Duodenal mucosa (tissue), 2 donors: ENCODE data around the gene BCL2L14.
"Not testable (repeated sequence)": the region's sequence is repeated elsewhere in the genome, so short reads cannot be mapped to it uniquely, and the experiment has no call there.

Experiments used
- H3K27ac ChIP-seq: one replicate; pipeline ENCODE4 v1.7.0; 2013; ENCODE audit warnings: low read depth, low read length
- H3K27me3 ChIP-seq, 2 donors: one replicate each; pipeline ENCODE4 v1.7.0; 2013; ENCODE audit warnings: low read length in 2 of 2, control low read depth in 1 of 2; ENCODE audit not compliant: insufficient read depth in 2 of 2, control insufficient read depth in 1 of 2
- H3K36me3 ChIP-seq, 2 donors: one replicate each; pipeline ENCODE4 v1.7.0; 2013; ENCODE audit warnings: low read length in 2 of 2, control low read depth in 1 of 2; ENCODE audit not compliant: insufficient read depth in 2 of 2, control insufficient read depth in 1 of 2
- H3K4me1 ChIP-seq, 2 donors: one replicate each; pipeline ENCODE4 v1.7.0; 2013; ENCODE audit warnings: low read length in 2 of 2, control low read depth in 1 of 2; ENCODE audit not compliant: insufficient read depth in 2 of 2, control insufficient read depth in 1 of 2
- H3K4me3 ChIP-seq, 2 donors: one replicate each; pipeline ENCODE4 v1.7.0; 2013; ENCODE audit warnings: low read length in 2 of 2, low read depth in 1 of 2
- H3K9ac ChIP-seq, 2 donors: one replicate each; pipeline ENCODE4 v1.7.0; 2013; ENCODE audit warnings: low read length in 2 of 2, low read depth in 1 of 2
- H3K9me3 ChIP-seq, 2 donors: one replicate each; pipeline ENCODE4 v1.7.0; 2013; ENCODE audit warnings: low read length in 2 of 2, control low read depth in 1 of 2; ENCODE audit not compliant: control insufficient read depth in 1 of 2

The BCL2L14 gene

DNA sequence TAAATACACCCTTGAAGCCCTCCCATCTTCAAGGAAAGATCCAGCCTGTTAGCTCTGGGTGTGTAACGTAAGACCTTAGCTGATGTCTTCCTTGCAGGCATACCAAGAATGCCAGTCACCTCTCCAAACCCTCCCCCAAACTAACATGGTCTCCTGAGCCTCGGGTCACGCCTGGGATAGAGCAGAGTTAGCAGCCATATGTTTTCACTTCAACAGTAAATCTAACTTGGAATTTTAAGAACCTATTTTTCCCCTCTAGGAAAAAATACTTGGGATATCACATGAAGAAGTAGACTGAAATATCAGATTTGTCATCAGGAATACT is 27.9 kb downstream of the BCL2L14 start:
- Histone ChIP-seq H3K4me3 (no peak overlapping the region), H3K4me1 (no peaks in the 10 kb centered on the region), H3K27ac (no peak overlapping the region), H3K36me3 (peaks cover 20 to 41% of the 10 kb centered on the region in 2 donors), H3K9me3 (no peaks in the 10 kb centered on the region), H3K9ac (no peak overlapping the region), H3K27me3 (no peaks in the 10 kb centered on the region)

DNA sequence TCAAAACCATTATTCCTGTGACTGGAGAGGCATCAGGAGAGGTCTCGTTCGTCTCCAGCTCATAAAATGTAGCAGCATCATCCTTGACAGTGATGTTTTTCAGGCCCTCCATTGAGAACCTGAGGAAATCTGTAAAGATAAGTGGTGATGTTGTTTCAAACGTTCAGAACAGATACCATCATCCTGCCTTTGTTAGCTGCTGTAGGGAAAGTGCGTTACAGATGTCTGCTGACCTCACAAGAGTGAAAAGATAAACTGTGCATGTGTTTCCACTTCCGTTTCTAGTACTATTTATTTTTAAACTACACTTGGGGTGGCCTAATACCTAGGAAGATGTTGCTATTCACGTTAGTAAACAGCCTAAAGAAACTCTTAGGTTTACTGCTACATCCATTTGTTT is 28.4 kb downstream of the BCL2L14 start:
- Histone ChIP-seq H3K9me3 (peaks cover 0 to 3% of the 10 kb centered on the region in 2 donors), H3K4me1 (no peaks in the 10 kb centered on the region), H3K27me3 (no peaks in the 10 kb centered on the region), H3K36me3 (peaks cover 20 to 40% of the 10 kb centered on the region in 2 donors), H3K4me3 (no peak overlapping the region), H3K27ac (no peak overlapping the region), H3K9ac (no peak overlapping the region)

DNA sequence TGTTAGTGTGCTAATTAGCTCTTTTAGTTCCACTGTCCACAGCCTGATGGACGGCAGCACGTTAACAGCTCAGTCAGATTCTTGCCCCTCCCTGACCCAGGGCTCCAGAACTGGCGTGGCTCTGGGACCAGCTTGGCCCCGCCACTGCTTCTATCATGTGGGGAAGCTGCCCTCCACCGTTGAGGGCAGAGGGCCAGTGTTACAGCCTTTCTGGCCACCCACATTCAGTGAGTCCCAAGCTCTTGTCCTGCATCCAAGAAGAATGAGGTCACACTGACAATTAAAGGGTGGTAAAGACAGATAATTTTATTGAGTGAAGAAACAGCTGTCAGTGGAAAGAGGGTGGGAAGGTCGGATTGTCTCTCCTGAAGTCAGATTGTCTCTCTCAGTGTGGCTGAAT is 36.9 kb downstream of the BCL2L14 start:
- Histone ChIP-seq H3K4me1 (no peaks in the 10 kb centered on the region), H3K27me3 (no peaks in the 10 kb centered on the region), H3K36me3 (no peaks in the 10 kb centered on the region), H3K9me3 (peaks cover 12 to 21% of the 10 kb centered on the region in 2 donors), H3K4me3 (no peak overlapping the region), H3K9ac (no peak overlapping the region), H3K27ac (no peak overlapping the region)

DNA sequence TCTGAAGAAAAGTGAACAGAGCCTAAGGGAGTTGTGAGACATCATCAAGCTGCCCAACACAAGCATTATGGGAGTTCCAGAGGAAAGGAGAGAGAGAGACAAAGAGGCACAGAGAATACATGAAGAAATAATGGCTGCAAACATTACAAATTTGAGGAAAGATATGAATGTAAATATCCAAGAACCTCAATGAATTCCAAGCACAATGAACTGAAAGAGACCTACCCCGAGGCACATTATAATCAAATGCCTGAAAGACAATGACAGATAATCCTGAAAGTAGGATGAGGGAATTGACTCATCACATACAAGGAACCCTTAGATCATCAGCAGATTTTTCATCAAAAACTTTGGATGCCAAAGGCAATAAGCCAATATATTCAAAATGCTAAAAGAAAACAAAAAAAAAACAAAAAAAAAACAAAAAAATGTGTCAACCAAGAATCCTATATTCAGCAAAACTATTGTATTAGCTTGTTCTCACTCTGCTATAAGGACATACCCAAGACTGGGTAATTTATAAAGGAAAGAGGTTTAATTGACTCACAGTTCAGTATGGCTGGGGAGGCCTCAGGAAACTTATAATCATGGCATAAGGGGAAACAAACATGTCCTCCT is 37.8 kb downstream of the BCL2L14 start:
- H3K36me3 ChIP-seq, result no peaks in the 10 kb centered on the region
- H3K27me3 ChIP-seq, result no peaks in the 10 kb centered on the region
- H3K27ac ChIP-seq, result no peak overlapping the region
- no peak overlapping the region for H3K4me3 ChIP-seq
- H3K9me3 ChIP-seq, result peaks cover 12 to 21% of the 10 kb centered on the region in 2 donors
- H3K9ac ChIP-seq, result no peak overlapping the region
- H3K4me1 ChIP-seq, result no peaks in the 10 kb centered on the region

DNA sequence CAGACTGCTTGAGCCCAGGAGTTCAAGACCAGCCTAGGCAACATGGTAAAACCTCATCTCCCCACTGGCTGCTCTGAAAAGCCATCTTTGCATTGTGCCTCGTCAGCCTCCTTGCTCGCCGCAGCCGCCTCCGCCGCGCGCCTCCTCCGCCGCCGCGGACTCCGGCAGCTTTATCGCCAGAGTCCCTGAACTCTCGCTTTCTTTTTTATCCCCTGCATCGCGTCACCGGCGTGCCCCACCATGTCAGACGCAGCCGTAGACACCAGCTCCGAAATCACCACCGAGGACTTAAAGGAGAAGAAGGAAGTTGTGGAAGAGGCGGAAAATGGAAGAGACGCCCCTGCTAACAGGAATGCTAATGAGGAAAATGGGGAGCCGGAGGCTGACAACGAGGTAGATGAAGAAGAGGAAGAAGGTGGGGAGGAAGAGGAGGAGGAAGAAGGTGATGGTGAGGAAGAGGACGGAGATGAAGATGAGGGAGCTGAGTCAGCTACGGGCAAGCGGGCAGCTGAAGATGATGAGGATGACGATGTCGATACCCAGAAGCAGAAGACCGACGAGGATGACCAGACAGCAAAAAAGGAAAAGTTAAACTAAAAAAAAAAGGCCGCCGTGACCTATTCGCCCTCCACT is 40.3 kb downstream of the BCL2L14 start:
- not testable (repeated sequence) for H3K27ac ChIP-seq, H3K36me3 ChIP-seq, H3K9ac ChIP-seq, H3K4me1 ChIP-seq, H3K27me3 ChIP-seq, H3K4me3 ChIP-seq
- peaks cover 12 to 16% of the 10 kb centered on the region in 2 donors for H3K9me3 ChIP-seq

DNA sequence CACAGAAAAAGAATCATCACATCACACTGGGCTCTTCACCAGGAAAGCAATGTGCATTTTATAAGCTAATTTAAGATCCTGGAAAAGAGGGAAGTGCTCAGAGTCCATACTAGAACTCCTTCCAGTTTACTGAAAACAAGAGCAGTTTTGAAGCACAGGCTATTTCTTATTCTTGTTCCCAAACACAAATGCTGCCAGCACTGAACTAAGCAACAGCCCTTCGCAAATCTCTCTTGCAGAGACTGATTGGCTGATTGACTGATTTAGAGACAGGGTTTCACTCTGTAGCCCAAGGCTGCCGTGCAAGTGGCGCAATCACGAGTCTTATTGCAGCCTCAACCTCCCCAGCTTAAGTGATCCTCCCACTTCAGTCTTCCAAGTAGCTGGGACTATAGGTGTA is 44.8 kb downstream of the BCL2L14 start:
- H3K9me3 ChIP-seq, result no peaks in the 10 kb centered on the region
- H3K27me3 ChIP-seq, result no peaks in the 10 kb centered on the region
- H3K4me1 ChIP-seq, result no peaks in the 10 kb centered on the region
- H3K36me3 ChIP-seq, result peaks cover 0 to 6% of the 10 kb centered on the region in 2 donors
- H3K27ac ChIP-seq, result no peak overlapping the region
- H3K9ac ChIP-seq, result no peak overlapping the region
- no peak overlapping the region for H3K4me3 ChIP-seq

DNA sequence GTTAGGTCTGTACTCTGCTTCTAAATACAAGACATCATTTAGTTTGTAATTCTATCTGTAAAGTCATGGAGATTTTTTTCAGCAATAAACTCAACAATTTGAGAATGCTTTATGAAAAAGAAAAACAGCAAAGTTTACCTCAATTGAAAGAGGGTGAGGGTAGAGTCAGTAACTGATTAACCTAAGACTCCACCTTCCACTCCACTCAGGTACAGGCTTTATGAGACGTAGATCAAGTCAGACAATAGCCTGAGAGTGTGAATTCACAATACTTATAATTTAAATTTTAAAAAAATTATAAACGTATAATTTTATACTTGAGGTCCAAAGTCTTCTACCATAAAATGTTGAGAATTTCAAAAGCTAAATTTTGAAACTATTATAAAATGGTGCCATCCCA is 45.9 kb downstream of the BCL2L14 start:
- H3K4me1 ChIP-seq, result no peaks in the 10 kb centered on the region
- H3K9me3 ChIP-seq, result no peaks in the 10 kb centered on the region
- H3K27me3 ChIP-seq, result no peaks in the 10 kb centered on the region
- H3K27ac ChIP-seq, result no peak overlapping the region
- no peak overlapping the region for H3K4me3 ChIP-seq
- H3K36me3 ChIP-seq, result peaks cover 6 to 12% of the 10 kb centered on the region in 2 donors
- no peak overlapping the region for H3K9ac ChIP-seq

DNA sequence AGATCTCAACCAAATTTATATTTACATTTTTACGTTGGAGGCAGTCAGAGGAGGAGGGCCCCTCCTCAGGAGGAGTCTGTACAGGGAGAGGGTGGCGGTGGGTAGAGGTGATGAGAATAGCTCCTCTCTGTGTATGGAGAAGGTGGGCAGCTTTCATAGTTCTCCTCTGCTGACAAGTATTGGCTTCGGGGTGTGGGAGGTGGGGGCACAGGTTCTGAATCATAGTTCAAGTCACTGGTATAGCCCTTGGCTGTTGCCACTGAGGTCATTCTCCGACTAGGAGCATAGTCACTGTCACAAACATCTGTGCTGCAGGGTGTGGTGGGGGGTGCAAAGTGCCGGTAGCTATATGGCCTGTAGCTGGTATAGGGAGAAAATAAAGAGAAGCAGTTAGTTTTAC is 50.3 kb downstream of the BCL2L14 start:
- Histone ChIP-seq H3K4me1 (no peaks in the 10 kb centered on the region), H3K9ac (no peak overlapping the region), H3K27ac (no peak overlapping the region), H3K36me3 (peaks cover 16 to 36% of the 10 kb centered on the region in 2 donors), H3K4me3 (no peak overlapping the region), H3K27me3 (no peaks in the 10 kb centered on the region), H3K9me3 (no peaks in the 10 kb centered on the region)

DNA sequence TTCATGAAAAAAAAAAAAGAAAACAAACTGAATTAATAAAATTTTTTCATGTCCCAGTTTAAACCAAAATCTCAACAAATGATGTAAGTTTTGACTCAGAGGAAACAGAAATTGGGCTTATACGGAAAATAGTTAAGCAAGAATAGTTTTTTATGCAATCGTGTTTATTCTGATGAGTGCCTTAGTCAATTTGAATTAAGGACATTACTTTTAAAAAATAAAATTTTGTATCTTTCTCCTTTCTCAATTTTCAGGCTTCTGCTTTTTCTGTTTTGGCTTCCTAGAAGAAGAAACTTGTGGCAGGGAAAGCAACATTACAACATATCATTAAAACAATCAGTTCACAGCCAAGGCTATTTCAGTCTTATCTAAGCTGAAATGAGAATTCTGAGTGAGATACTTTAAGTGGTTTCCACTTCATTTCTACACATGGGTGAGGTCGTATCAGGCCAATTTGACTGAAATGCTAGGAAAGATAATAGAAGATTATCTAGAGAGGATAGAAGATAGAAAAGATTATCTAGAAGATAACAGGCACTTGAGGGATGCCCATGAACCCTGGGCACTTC is 52.4 kb downstream of the BCL2L14 start:
- no peaks in the 10 kb centered on the region for H3K9me3 ChIP-seq
- H3K27ac ChIP-seq, result no peak overlapping the region
- H3K9ac ChIP-seq, result no peak overlapping the region
- no peaks in the 10 kb centered on the region for H3K4me1 ChIP-seq
- no peak overlapping the region for H3K4me3 ChIP-seq
- no peaks in the 10 kb centered on the region for H3K27me3 ChIP-seq
- peaks cover 23 to 49% of the 10 kb centered on the region in 2 donors for H3K36me3 ChIP-seq

DNA sequence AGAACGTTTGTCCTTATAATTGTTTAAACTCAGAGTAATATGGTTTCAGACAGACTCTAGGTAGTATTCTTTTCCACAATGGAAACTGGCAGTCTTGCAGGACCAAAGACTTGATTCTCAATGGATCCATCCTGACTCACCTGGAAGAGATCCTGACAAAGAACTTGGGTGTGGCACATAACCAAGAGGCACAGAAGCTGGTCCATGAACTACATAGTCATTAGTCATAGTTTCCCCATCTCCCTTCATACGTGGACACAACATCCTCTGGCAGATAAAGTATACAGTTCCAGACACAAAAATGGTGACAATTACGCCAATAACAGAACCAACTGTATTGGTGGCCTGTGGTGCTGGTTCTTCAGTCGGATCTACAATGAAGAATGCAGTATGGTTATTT is 55.8 kb downstream of the BCL2L14 start:
- no peaks in the 10 kb centered on the region for H3K4me1 ChIP-seq
- H3K36me3 ChIP-seq, result peaks cover 18 to 45% of the 10 kb centered on the region in 2 donors
- no peak overlapping the region for H3K9ac ChIP-seq
- H3K27me3 ChIP-seq, result no peaks in the 10 kb centered on the region
- no peaks in the 10 kb centered on the region for H3K9me3 ChIP-seq
- H3K4me3 ChIP-seq, result no peak overlapping the region
- H3K27ac ChIP-seq, result no peak overlapping the region
